Spleen (tissue), 11 donors: ENCODE measurements around the gene STXBP6. TPM values are rescaled to one million over a fixed set of nuclear protein-coding genes. Genes with fewer than 3 reads are reported as not detected.

ENCODE experiments used
- DNase-seq: peaks from one replicate; pipeline ENCODE4 v3.0.0-alpha.2; 2020
- H3K27ac ChIP-seq, 8 donors: fragments of 200-600 bp; sonication (generic) in 7 of 8; 1 replicate in 4 of 8; 2 replicates in 4 of 8; pipeline versions ENCODE4 v1.5.0 to v1.8.0; 2016 to 2021; ENCODE audit warnings: inconsistent platforms in 4 of 8, mild to moderate bottlenecking in 4 of 8, moderate library complexity in 1 of 8
- H3K27me3 ChIP-seq, 7 donors: fragments of 200-600 bp; sonication (generic) in 6 of 7; replicated peaks in 1 of 7; 1 replicate in 4 of 7; 2 replicates in 3 of 7; pipeline versions ENCODE4 v1.5.0 to v1.8.0; 2016 to 2021; ENCODE audit warnings: inconsistent platforms in 3 of 7, mild to moderate bottlenecking in 1 of 7
- H3K36me3 ChIP-seq, 6 donors: fragments of 200-600 bp; sonication (generic) in 5 of 6; 1 replicate in 4 of 6; 2 replicates in 2 of 6; pipeline versions ENCODE4 v1.5.0 to v1.8.0; 2016 to 2021; ENCODE audit warnings: inconsistent platforms in 2 of 6
- H3K4me1 ChIP-seq, 6 donors: fragments of 200-600 bp; sonication (generic) in 5 of 6; 1 replicate in 3 of 6; 2 replicates in 3 of 6; pipeline versions ENCODE4 v1.5.0 to v1.8.0; 2016 to 2021; ENCODE audit warnings: inconsistent platforms in 3 of 6
- H3K4me3 ChIP-seq, 8 donors: fragments of 200-600 bp; sonication (generic) in 7 of 8; 1 replicate in 4 of 8; 2 replicates in 4 of 8; pipeline versions ENCODE4 v1.5.0 to v1.8.0; 2016 to 2021; ENCODE audit warnings: inconsistent platforms in 4 of 8, mild to moderate bottlenecking in 4 of 8, moderate library complexity in 2 of 8
- H3K9me3 ChIP-seq, 8 donors: fragments of 200-600 bp; sonication (generic) in 7 of 8; 1 replicate in 4 of 8; 2 replicates in 4 of 8; pipeline versions ENCODE4 v1.5.0 to v1.8.0; 2016 to 2021; ENCODE audit warnings: inconsistent platforms in 4 of 8
- POLR2A ChIP-seq, 3 donors: fragments of 450-650 bp; IDR thresholded peaks; one replicate each; pipeline ENCODE4 v1.5.1; 2017; ENCODE audit warnings: antibody characterized with exemption in 3 of 3, mild to moderate bottlenecking in 1 of 3
- POLR2AphosphoS5 ChIP-seq, 3 donors: sonication (generic); formaldehyde crosslinking; IDR thresholded peaks; one replicate each; pipeline ENCODE4 v1.5.1; 2017; ENCODE audit warnings: antibody characterized with exemption in 3 of 3
- WGBS, 5 donors: extraction: QIAGEN DNeasy Blood & Tissue Kit in 3 of 5; methylation state at CpG; one replicate each; pipeline versions ENCODE4 v1.1.5 to v1.1.7; 2013 to 2018; 5-methylcytosine and 5-hydroxymethylcytosine counted together
- intact Hi-C: fragments of 100-400 bp; cut with DNase I; formaldehyde crosslinking; loops from one replicate; pipeline ENCODE4 v1.15.0; 2023; ENCODE audit warnings: low total_unique reads
- polyA plus RNA-seq, 3 donors: library from polyadenylated mRNA; stranded (reverse); fragments of 200-250 nt; gene quantifications; one replicate each; pipeline ENCODE4 v1.2.1, GENCODE V29; 2013
- total RNA-seq, 7 donors: library from RNA; depleted of rRNA in 3 of 7; stranded (reverse); fragments of >200 nt in 3 of 7; fragmentation: NEBNext Ultra II Directional in 4 of 7; extraction: Animal tissue kit (Norgen Biotek cat#: 25700) in 4 of 7; gene quantifications; one replicate each; pipeline versions ENCODE4 v1.1.0 to v1.2.1, GENCODE V29; 2016 to 2021
- TF ChIP-seq, protein P1 (sequence below), 11 experiments: fragments of 200-600 bp in 7 of 11; fragments of 450-650 bp in 4 of 11; sonication (generic) in 4 of 11; IDR thresholded peaks in 8 of 11; conservative IDR thresholded peaks in 3 of 11; 1 replicate in 7 of 11; 2 replicates in 4 of 11; pipeline versions ENCODE4 v1.4.0 to v1.8.0; 2016 to 2021; ENCODE audit warnings: antibody characterized with exemption in 11 of 11, inconsistent platforms in 4 of 11, mild to moderate bottlenecking in 1 of 11
- donor health status: healthy with polysubstance abuse.
- donor health status: DM: no; HTN: no; CAD: no; lungs with moderate emphysema.
- donor health status: DM: no; HTN: no; CAD: no.
- donor health status: Bipolar disorder and iron deficiency.
- donor health status: healthy.
- donor health status: DM: no; HTN: no; CAD: no.
- donor health status: DM: yes; HTN: yes; CAD: no.

Gene STXBP6
- total and polyA plus RNA-seq, 10 donors: 0.76 to 1.4 (median 0.87) TPM

- 78 to 93% (median 83%) methylated on average over 6 of the region's 6 CpGs for WGBS, 5 donors
- Histone ChIP-seq H3K27me3 (peaks cover 0 to 13% (median 0%) of the 10 kb centered on the region in 7 donors), H3K27ac (no peak overlapping the region), H3K4me3 (no peak overlapping the region), H3K36me3 (no peaks in the 10 kb centered on the region), H3K9me3 (peaks cover 0 to 19% (median 15%) of the 10 kb centered on the region in 8 donors), H3K4me1 (no peaks in the 10 kb centered on the region)
- intact Hi-C loops: no loop called here
- TF ChIP-seq, protein P1, sequence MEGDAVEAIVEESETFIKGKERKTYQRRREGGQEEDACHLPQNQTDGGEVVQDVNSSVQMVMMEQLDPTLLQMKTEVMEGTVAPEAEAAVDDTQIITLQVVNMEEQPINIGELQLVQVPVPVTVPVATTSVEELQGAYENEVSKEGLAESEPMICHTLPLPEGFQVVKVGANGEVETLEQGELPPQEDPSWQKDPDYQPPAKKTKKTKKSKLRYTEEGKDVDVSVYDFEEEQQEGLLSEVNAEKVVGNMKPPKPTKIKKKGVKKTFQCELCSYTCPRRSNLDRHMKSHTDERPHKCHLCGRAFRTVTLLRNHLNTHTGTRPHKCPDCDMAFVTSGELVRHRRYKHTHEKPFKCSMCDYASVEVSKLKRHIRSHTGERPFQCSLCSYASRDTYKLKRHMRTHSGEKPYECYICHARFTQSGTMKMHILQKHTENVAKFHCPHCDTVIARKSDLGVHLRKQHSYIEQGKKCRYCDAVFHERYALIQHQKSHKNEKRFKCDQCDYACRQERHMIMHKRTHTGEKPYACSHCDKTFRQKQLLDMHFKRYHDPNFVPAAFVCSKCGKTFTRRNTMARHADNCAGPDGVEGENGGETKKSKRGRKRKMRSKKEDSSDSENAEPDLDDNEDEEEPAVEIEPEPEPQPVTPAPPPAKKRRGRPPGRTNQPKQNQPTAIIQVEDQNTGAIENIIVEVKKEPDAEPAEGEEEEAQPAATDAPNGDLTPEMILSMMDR (IDR thresholded peaks at IDR 0.05 in 8 of 11, conservative IDR thresholded peaks at IDR 0.05 in 3 of 11): no peak
- no peak for TF ChIP-seq POLR2A (IDR thresholded peaks at IDR 0.05)
- TF ChIP-seq POLR2AphosphoS5 (IDR thresholded peaks at IDR 0.05): no peak
- no peak for DNase-seq
These were observed 161.4 kb downstream of the STXBP6 start for GRCh38 chr14:24888532-24888931.

DNA sequence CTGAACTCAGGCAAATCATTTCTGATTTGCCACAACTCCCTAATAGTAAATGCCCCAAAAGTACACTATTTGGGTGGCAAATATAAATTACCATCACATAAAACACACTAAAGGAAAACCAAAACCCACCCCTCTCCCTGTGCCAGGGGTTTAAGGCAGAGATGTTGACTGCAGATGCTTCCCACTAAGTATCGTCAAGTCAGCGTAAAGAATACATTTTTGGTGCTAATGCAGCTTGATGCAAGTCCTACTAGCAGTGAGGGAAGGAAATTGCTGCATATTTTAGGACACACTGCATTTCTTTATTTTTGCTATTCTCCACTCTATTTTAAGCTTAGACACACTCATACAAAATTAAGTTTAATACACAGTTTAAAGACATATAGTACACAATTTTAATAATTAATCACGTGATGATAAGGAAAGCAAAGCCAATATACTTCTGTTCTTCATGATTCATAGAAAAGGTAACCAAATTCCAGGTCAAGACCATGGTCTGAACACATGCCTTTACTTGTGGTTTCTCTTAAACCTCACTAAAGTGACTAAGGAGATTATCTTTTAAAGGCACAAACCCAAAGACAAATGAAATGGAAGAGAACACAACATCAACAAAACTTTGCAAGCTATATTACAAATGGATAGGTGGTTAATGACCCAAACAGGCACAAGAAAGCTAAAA, 162.2 kb downstream of the STXBP6 start:
- Histone ChIP-seq H3K4me3 (no peak overlapping the region), H3K4me1 (no peaks in the 10 kb centered on the region), H3K9me3 (peaks cover 0 to 19% (median 15%) of the 10 kb centered on the region in 8 donors), H3K36me3 (no peaks in the 10 kb centered on the region), H3K27me3 (peaks cover 0 to 13% (median 0%) of the 10 kb centered on the region in 7 donors), H3K27ac (no peak overlapping the region)
- DNase-seq: no peak
- TF ChIP-seq, protein P1 (IDR thresholded peaks at IDR 0.05 in 8 of 11, conservative IDR thresholded peaks at IDR 0.05 in 3 of 11): no peak
- TF ChIP-seq POLR2AphosphoS5 (IDR thresholded peaks at IDR 0.05) (no peak), POLR2A (IDR thresholded peaks at IDR 0.05) (no peak)
- 72 to 93% (median 78%) methylated on average over 3 of the region's 3 CpGs for WGBS, 5 donors
- intact Hi-C loops: no loop called here

DNA sequence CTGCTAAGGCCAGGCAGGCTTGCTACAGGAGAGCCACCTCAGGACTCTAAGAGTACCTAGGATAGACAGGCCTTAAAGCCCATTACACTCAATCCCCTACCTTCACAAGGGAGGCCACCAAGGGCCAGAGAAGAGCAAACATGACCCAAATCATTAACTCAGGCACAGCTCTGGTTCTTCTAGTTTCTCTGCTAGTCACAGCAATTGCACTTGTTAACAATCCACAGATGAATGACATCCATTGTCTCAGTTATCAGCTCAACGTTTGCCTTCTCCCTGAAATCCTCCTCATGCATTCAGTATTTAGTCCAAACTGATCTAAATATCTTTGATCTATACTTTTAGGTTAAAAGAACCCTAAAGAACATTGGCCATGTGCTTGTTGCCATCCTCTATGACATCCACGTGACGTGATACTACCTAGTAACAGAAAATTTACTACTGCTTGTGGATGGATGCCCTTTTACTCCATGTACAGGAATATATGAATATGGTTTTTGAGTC, 164.5 kb downstream of the STXBP6 start:
- Histone ChIP-seq H3K4me1 (no peaks in the 10 kb centered on the region), H3K4me3 (no peak overlapping the region), H3K9me3 (peaks cover 0 to 10% (median 8%) of the 10 kb centered on the region in 8 donors), H3K27me3 (peaks cover 0 to 9% (median 0%) of the 10 kb centered on the region in 7 donors), H3K27ac (no peak overlapping the region), H3K36me3 (no peaks in the 10 kb centered on the region)
- 77 to 85% (median 85%) methylated on average over 3 of the region's 3 CpGs for WGBS, 5 donors
- no peak for DNase-seq
- TF ChIP-seq POLR2AphosphoS5 (IDR thresholded peaks at IDR 0.05) (no peak), POLR2A (IDR thresholded peaks at IDR 0.05) (no peak)
- TF ChIP-seq, protein P1 (IDR thresholded peaks at IDR 0.05 in 8 of 11, conservative IDR thresholded peaks at IDR 0.05 in 3 of 11): no peak
- intact Hi-C loops: no loop called here

GRCh38 chr14:24883576-24883975, 166.4 kb downstream of the STXBP6 start:
- intact Hi-C loops: no loop called here
- no peaks in the 10 kb centered on the region for H3K9me3 ChIP-seq
- 85 to 91% (median 88%) methylated on average over 2 of the region's 2 CpGs for WGBS, 5 donors
- H3K27ac ChIP-seq: no peak overlapping the region
- peaks cover 0 to 5% (median 0%) of the 10 kb centered on the region in 7 donors for H3K27me3 ChIP-seq
- no peak overlapping the region for H3K4me3 ChIP-seq
- DNase-seq: no peak
- TF ChIP-seq, protein P1 (IDR thresholded peaks at IDR 0.05 in 8 of 11, conservative IDR thresholded peaks at IDR 0.05 in 3 of 11): no peak
- H3K36me3 ChIP-seq: no peaks in the 10 kb centered on the region
- H3K4me1 ChIP-seq: no peaks in the 10 kb centered on the region
